Activated T-helper 1 cell treated with Interleukin-2 at 50 U/mL for 16 hours (primary cell): Measurements from ENCODE around the gene TMC2.
"Not testable (repeated sequence)": the region's sequence is repeated elsewhere in the genome, so short reads cannot be mapped to it uniquely, and the experiment has no call there.

Experiments used
- DNase-seq: peaks from one replicate; pipeline ENCODE4 v3.0.0-alpha.2; 2020; ENCODE audit warnings: low read depth

Gene TMC2

GRCh38 chr20:2536560-2536986 lies at the start of gene TMC2:
Gene TMC2, plus strand, starts transcription at chr20:2536573. Its CDS starts 49 bp downstream, at chr20:2536622.
- DNase-seq = no peak

- not testable (repeated sequence) for DNase-seq
These were observed 33.5 kb upstream of the TMC2 start for GRCh38 chr20:2502808-2503384.

GRCh38 chr20:2504803-2505202 lies 31.6 kb upstream of the TMC2 start:
- DNase-seq = not testable (repeated sequence)

- not testable (repeated sequence) for DNase-seq
These were observed 29.9 kb upstream of the TMC2 start for GRCh38 chr20:2506426-2506825.

GRCh38 chr20:2507464-2507863 lies 28.9 kb upstream of the TMC2 start:
- DNase-seq = no peak

- DNase-seq = no peak
These were observed 28.3 kb upstream of the TMC2 start for GRCh38 chr20:2507875-2508630.

- DNase-seq = peak; percentile 59
These were observed 27.5 kb upstream of the TMC2 start, which contains the start of gene ZNF343 for GRCh38 chr20:2508631-2509467. Gene ZNF343, minus strand, starts transcription at chr20:2508915. Its CDS starts 15,020 bp downstream, at chr20:2493895.

GRCh38 chr20:2509468-2509781 lies 26.9 kb upstream of the TMC2 start:
- no peak for DNase-seq

- DNase-seq = no peak
These were observed 26.6 kb upstream of the TMC2 start for GRCh38 chr20:2509794-2510193.

- DNase-seq = no peak
These were observed 21.2 kb upstream of the TMC2 start for GRCh38 chr20:2515203-2515602.

- no peak for DNase-seq
These were observed 20.0 kb upstream of the TMC2 start for GRCh38 chr20:2516399-2516798.

- no peak for DNase-seq
These were observed 18.3 kb upstream of the TMC2 start for GRCh38 chr20:2518096-2518495.

- DNase-seq = no peak
These were observed 17.8 kb upstream of the TMC2 start for GRCh38 chr20:2518558-2518957.

GRCh38 chr20:2519115-2519809 lies 17.1 kb upstream of the TMC2 start:
- no peak for DNase-seq

GRCh38 chr20:2520617-2521016 lies 15.8 kb upstream of the TMC2 start:
- no peak for DNase-seq

- peak; percentile 23 for DNase-seq
These were observed 14.7 kb upstream of the TMC2 start for GRCh38 chr20:2521369-2522305.

GRCh38 chr20:2522826-2523429 lies 13.4 kb upstream of the TMC2 start:
- DNase-seq = not testable (repeated sequence)

GRCh38 chr20:2523919-2524708 lies 12.3 kb upstream of the TMC2 start:
- peak; percentile 85 for DNase-seq

GRCh38 chr20:2524709-2525506 lies 11.5 kb upstream of the TMC2 start:
- peak; percentile 13 for DNase-seq
